Fibroblast of lung (primary cell): Measurements from ENCODE around the gene GPR173.

Experiments used
- CTCF ChIP-seq, 2 donors: IDR thresholded peaks in 1 of 2; conservative IDR thresholded peaks in 1 of 2; 1 replicate in 1 of 2; 2 replicates in 1 of 2; pipeline ENCODE4 v1.5.1; 2011 to 2012; ENCODE audit warnings: low read length in 2 of 2, control low read depth in 1 of 2, inconsistent platforms in 1 of 2, low read depth in 1 of 2, mild to moderate bottlenecking in 1 of 2
- EZH2 ChIP-seq: IDR thresholded peaks from 2 replicates; pipeline ENCODE4 v1.5.1; 2012; ENCODE audit warnings: low read length, control low read depth, mild to moderate bottlenecking; ENCODE audit errors: missing control alignments

GRCh38 chrX:53049127-53049517 is 533 bp downstream of the GPR173 start:
- TF ChIP-seq CTCF (conservative IDR thresholded peaks at IDR 0.05 in 1 of 2, IDR thresholded peaks at IDR 0.05 in 1 of 2; ENCODE audit: low read depth in 1 of 2, low read length in 2 of 2) (no peak), EZH2 (no peak)
